Fibroblast of lung (primary cell): ENCODE measurements around the gene ARHGEF12.

Experiments
- CTCF ChIP-seq, 2 donors: IDR thresholded peaks in 1 of 2; conservative IDR thresholded peaks in 1 of 2; 1 replicate in 1 of 2; 2 replicates in 1 of 2; pipeline ENCODE4 v1.5.1; 2011 to 2012; ENCODE audit warnings: low read length in 2 of 2, control low read depth in 1 of 2, inconsistent platforms in 1 of 2, low read depth in 1 of 2, mild to moderate bottlenecking in 1 of 2
- EZH2 ChIP-seq: IDR thresholded peaks from 2 replicates; pipeline ENCODE4 v1.5.1; 2012; ENCODE audit warnings: low read length, control low read depth, mild to moderate bottlenecking; ENCODE audit errors: missing control alignments

- TF ChIP-seq CTCF (conservative IDR thresholded peaks at IDR 0.05 in 1 of 2, IDR thresholded peaks at IDR 0.05 in 1 of 2; ENCODE audit: low read depth in 1 of 2, low read length in 2 of 2): no peak
- TF ChIP-seq EZH2: no peak
Observed at GRCh38 chr11:120340529-120340928, 4.3 kb downstream of the ARHGEF12 start.
